SK-N-SH treated with all-trans-retinoic acid at 6 μM for 48 hours (cell line): ENCODE measurements around the gene BLM.

Source experiments
- ATAC-seq: fragments of 200-7000 bp; cut with Tn5 transposase; 3 replicates; pipeline ENCODE4 v1.9.1; 2020; ENCODE audit warnings: mild to moderate bottlenecking, moderate library complexity
- ARNTL ChIP-seq: fragments of 450-650 bp; formaldehyde crosslinking; IDR thresholded peaks from 2 replicates; pipeline ENCODE4 v1.5.0; 2020; ENCODE audit warnings: low read depth, mild to moderate bottlenecking, moderate library complexity, borderline replicate concordance
- BACH2 ChIP-seq: fragments of 250-450 bp; sonication (Bioruptor Pico); IDR thresholded peaks from 2 replicates; pipeline ENCODE4 v1.9.0; 2021; ENCODE audit warnings: mild to moderate bottlenecking, borderline replicate concordance
- CREB5 ChIP-seq: fragments of 250-450 bp; sonication (Bioruptor Pico); IDR thresholded peaks from 2 replicates; pipeline ENCODE4 v1.5.1; 2020; ENCODE audit warnings: low read depth, mild to moderate bottlenecking, moderate library complexity
- CSDC2 ChIP-seq: fragments of 250-450 bp; sonication (Bioruptor Pico); IDR thresholded peaks from 2 replicates; pipeline ENCODE4 v1.5.0; 2020; ENCODE audit warnings: mild to moderate bottlenecking, moderate library complexity
- ESRRG ChIP-seq: fragments of 250-450 bp; sonication (Bioruptor Pico); IDR thresholded peaks from 2 replicates; pipeline ENCODE4 v1.6.1; 2021; ENCODE audit warnings: mild to moderate bottlenecking
- GLIS3 ChIP-seq: fragments of 250-450 bp; sonication (Bioruptor Pico); IDR thresholded peaks from 2 replicates; pipeline ENCODE4 v1.5.0; 2020; ENCODE audit warnings: mild to moderate bottlenecking, moderate library complexity
- ISL1 ChIP-seq: fragments of 250-450 bp; sonication (Bioruptor Pico); IDR thresholded peaks from 2 replicates; pipeline ENCODE4 v2.1.2; 2022; ENCODE audit warnings: mild to moderate bottlenecking, moderate library complexity
- OSR1 ChIP-seq: fragments of 250-450 bp; sonication (Bioruptor Pico); IDR thresholded peaks from 2 replicates; pipeline ENCODE4 v1.8.0; 2022; ENCODE audit warnings: moderate library complexity, mild to moderate bottlenecking, inconsistent platforms
- PATZ1 ChIP-seq: fragments of 250-450 bp; sonication (Bioruptor Pico); IDR thresholded peaks from 2 replicates; pipeline ENCODE4 v1.8.0; 2020; ENCODE audit warnings: mild to moderate bottlenecking, moderate library complexity, borderline replicate concordance
- POU6F1 ChIP-seq: fragments of 250-450 bp; sonication (Bioruptor Pico); IDR thresholded peaks from 2 replicates; pipeline ENCODE4 v1.8.0; 2021; ENCODE audit warnings: low read depth, mild to moderate bottlenecking, moderate library complexity, borderline replicate concordance
- PPARA ChIP-seq: fragments of 250-450 bp; sonication (Bioruptor Pico); IDR thresholded peaks from 2 replicates; pipeline ENCODE4 v1.5.0; 2020; ENCODE audit warnings: mild to moderate bottlenecking, borderline replicate concordance
- RARB ChIP-seq: fragments of 250-450 bp; sonication (Bioruptor Pico); IDR thresholded peaks from 2 replicates; pipeline ENCODE4 v1.8.0; 2021; ENCODE audit warnings: mild to moderate bottlenecking, moderate library complexity
- SNAI2 ChIP-seq: fragments of 250-450 bp; sonication (Bioruptor Pico); IDR thresholded peaks from 2 replicates; pipeline ENCODE4 v1.5.0; 2020; ENCODE audit warnings: mild to moderate bottlenecking, moderate library complexity
- TCF4 ChIP-seq: fragments of 250-450 bp; sonication (Bioruptor Pico); IDR thresholded peaks from 2 replicates; pipeline ENCODE4 v1.8.0; 2021; ENCODE audit warnings: mild to moderate bottlenecking, moderate library complexity, borderline replicate concordance
- TOX ChIP-seq: fragments of 250-450 bp; sonication (Bioruptor Pico); IDR thresholded peaks from 2 replicates; pipeline ENCODE4 v1.8.0; 2021; ENCODE audit warnings: mild to moderate bottlenecking, moderate library complexity, borderline replicate concordance
- ZC3H10 ChIP-seq: fragments of 250-450 bp; sonication (Bioruptor Pico); IDR thresholded peaks from 2 replicates; pipeline ENCODE4 v1.5.1; 2021; ENCODE audit warnings: mild to moderate bottlenecking, moderate library complexity
- ZFP3 ChIP-seq: fragments of 250-450 bp; sonication (Bioruptor Pico); IDR thresholded peaks from 2 replicates; pipeline ENCODE4 v1.5.0; 2020; ENCODE audit warnings: mild to moderate bottlenecking, moderate library complexity
- ZFP30 ChIP-seq: fragments of 450-650 bp; formaldehyde crosslinking; IDR thresholded peaks from 2 replicates; pipeline ENCODE4 v1.5.0; 2022; ENCODE audit warnings: mild to moderate bottlenecking, moderate library complexity
- ZNF565 ChIP-seq: fragments of 450-650 bp; formaldehyde crosslinking; conservative IDR thresholded peaks from 2 replicates; pipeline ENCODE4 v1.5.0; 2020; ENCODE audit warnings: low read depth, mild to moderate bottlenecking, moderate library complexity
- ZNF70 ChIP-seq: fragments of 450-650 bp; formaldehyde crosslinking; IDR thresholded peaks from 2 replicates; pipeline ENCODE4 v1.5.0; 2020; ENCODE audit warnings: mild to moderate bottlenecking, moderate library complexity
- ZNF8 ChIP-seq: fragments of 450-650 bp; formaldehyde crosslinking; IDR thresholded peaks from 2 replicates; pipeline ENCODE4 v1.5.0; 2020; ENCODE audit warnings: mild to moderate bottlenecking, moderate library complexity
- TF ChIP-seq, protein P1 (sequence below): fragments of 250-450 bp; sonication (Bioruptor Pico); IDR thresholded peaks from 2 replicates; pipeline ENCODE4 v1.5.0; 2020; ENCODE audit warnings: mild to moderate bottlenecking, moderate library complexity
- TF ChIP-seq, protein P2 (sequence below): fragments of 250-450 bp; sonication (Bioruptor Pico); IDR thresholded peaks from 2 replicates; pipeline ENCODE4 v1.5.1; 2021; ENCODE audit warnings: mild to moderate bottlenecking, moderate library complexity

The BLM gene

DNA sequence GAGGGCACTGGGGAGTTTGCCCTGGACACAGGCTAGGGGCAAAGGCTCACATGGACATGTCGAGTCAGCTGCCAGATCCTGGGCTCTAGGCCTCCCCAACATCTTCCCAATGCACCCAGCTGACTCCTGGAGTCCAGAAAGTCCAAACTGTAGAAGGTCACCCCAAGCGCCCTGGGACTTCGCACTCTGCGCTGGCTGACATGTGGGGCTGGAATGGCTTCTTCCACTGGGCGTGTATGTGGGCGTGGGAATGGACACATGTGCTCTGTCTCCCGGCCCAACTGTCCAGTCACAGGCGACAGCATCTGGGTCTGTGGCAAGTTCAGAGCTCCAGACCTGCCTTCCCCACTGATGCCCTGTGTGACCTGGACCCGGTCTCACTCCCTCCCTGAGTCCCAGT is 138.0 kb downstream of the BLM start:
- ATAC-seq = no peak
- no peak for TF ChIP-seq TCF4 (CRISPR knock-in tag)
- no peak for TF ChIP-seq GLIS3 (CRISPR knock-in tag)
- no peak for TF ChIP-seq PATZ1 (CRISPR knock-in tag)
- no peak for TF ChIP-seq CSDC2 (CRISPR knock-in tag)
- no peak for TF ChIP-seq OSR1 (CRISPR knock-in tag)
- no peak for TF ChIP-seq CREB5
- TF ChIP-seq ZFP3 (CRISPR knock-in tag) = no peak
- no peak for TF ChIP-seq RARB (CRISPR knock-in tag)
- no peak for TF ChIP-seq ZNF70 (CRISPR knock-in tag)
- TF ChIP-seq ISL1 (CRISPR knock-in tag) = no peak
- no peak for TF ChIP-seq ZC3H10 (CRISPR knock-in tag)
- no peak for TF ChIP-seq ZFP30 (CRISPR knock-in tag)
- TF ChIP-seq TOX (CRISPR knock-in tag) = no peak
- TF ChIP-seq ZNF565 (CRISPR knock-in tag) = no peak
- no peak for TF ChIP-seq PPARA
- no peak for TF ChIP-seq ARNTL (CRISPR knock-in tag)
- TF ChIP-seq, protein P1, sequence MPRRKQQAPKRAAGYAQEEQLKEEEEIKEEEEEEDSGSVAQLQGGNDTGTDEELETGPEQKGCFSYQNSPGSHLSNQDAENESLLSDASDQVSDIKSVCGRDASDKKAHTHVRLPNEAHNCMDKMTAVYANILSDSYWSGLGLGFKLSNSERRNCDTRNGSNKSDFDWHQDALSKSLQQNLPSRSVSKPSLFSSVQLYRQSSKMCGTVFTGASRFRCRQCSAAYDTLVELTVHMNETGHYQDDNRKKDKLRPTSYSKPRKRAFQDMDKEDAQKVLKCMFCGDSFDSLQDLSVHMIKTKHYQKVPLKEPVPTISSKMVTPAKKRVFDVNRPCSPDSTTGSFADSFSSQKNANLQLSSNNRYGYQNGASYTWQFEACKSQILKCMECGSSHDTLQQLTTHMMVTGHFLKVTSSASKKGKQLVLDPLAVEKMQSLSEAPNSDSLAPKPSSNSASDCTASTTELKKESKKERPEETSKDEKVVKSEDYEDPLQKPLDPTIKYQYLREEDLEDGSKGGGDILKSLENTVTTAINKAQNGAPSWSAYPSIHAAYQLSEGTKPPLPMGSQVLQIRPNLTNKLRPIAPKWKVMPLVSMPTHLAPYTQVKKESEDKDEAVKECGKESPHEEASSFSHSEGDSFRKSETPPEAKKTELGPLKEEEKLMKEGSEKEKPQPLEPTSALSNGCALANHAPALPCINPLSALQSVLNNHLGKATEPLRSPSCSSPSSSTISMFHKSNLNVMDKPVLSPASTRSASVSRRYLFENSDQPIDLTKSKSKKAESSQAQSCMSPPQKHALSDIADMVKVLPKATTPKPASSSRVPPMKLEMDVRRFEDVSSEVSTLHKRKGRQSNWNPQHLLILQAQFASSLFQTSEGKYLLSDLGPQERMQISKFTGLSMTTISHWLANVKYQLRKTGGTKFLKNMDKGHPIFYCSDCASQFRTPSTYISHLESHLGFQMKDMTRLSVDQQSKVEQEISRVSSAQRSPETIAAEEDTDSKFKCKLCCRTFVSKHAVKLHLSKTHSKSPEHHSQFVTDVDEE (CRISPR knock-in tag) = no peak
- TF ChIP-seq ZNF8 (CRISPR knock-in tag) = no peak

DNA sequence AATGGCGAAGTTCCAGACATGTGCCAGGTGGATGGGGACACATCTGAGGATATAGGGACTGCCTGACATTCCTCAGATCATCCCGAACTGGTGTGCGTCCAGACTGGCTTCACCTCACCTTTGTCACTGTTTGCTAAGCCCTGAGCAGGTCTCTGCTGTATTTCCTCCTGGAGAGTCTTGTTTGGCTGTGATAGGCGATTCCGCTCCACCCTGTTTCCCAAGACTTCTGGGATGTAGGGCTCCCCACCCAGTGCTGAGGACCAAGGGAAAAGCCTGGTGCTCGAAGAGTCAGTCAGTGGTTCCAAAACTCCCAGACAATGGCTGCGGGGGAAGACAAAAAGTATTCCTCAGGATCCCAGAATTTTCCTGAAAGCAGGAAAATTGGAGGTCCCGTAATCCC is 140.2 kb downstream of the BLM start:
- TF ChIP-seq POU6F1 (CRISPR knock-in tag) (no peak), ISL1 (CRISPR knock-in tag) (no peak), ZNF565 (CRISPR knock-in tag) (no peak), GLIS3 (CRISPR knock-in tag) (no peak), TCF4 (CRISPR knock-in tag) (no peak), ESRRG (CRISPR knock-in tag) (no peak), CREB5 (no peak), ZNF70 (CRISPR knock-in tag) (no peak), RARB (CRISPR knock-in tag) (no peak), SNAI2 (CRISPR knock-in tag) (no peak), ARNTL (CRISPR knock-in tag) (no peak), CSDC2 (CRISPR knock-in tag) (no peak), ZFP3 (CRISPR knock-in tag) (no peak), BACH2 (no peak), TOX (CRISPR knock-in tag) (no peak), PATZ1 (CRISPR knock-in tag) (no peak)
- TF ChIP-seq, protein P2, sequence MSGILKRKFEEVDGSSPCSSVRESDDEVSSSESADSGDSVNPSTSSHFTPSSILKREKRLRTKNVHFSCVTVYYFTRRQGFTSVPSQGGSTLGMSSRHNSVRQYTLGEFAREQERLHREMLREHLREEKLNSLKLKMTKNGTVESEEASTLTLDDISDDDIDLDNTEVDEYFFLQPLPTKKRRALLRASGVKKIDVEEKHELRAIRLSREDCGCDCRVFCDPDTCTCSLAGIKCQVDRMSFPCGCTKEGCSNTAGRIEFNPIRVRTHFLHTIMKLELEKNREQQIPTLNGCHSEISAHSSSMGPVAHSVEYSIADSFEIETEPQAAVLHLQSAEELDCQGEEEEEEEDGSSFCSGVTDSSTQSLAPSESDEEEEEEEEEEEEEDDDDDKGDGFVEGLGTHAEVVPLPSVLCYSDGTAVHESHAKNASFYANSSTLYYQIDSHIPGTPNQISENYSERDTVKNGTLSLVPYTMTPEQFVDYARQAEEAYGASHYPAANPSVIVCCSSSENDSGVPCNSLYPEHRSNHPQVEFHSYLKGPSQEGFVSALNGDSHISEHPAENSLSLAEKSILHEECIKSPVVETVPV (CRISPR knock-in tag) = no peak
- TF ChIP-seq, all 23 proteins: peak for 0
- no peak for ATAC-seq
